Measurements from ENCODE around the gene HCAR2.
A peak's percentile ranks its signal among the peaks of the same experiment; 100 is the strongest.
"Not testable (repeated sequence)": the region's sequence is repeated elsewhere in the genome, so short reads cannot be mapped to it uniquely, and the experiment has no call there.

The HCAR2 gene

GRCh38 chr12:122702890-122703611 is at the start of gene HCAR2:
HCAR2 (minus strand) TSS chr12:122703357; CDS start chr12:122703283, 74 bp downstream.
- DNase-seq: not testable (repeated sequence)

- DNase-seq: peak; percentile 92
Measured at GRCh38 chr12:122752464-122753318, 49.5 kb upstream of the HCAR2 start, which contains the start of gene DENR. DENR (plus strand) TSS chr12:122752824; CDS start chr12:122753702, 878 bp downstream.

- DNase-seq: not testable (repeated sequence)
Measured at GRCh38 chr12:122750781-122751515, 47.8 kb upstream of the HCAR2 start.

- no peak for DNase-seq
Measured at GRCh38 chr12:122749569-122750332, 46.6 kb upstream of the HCAR2 start.

GRCh38 chr12:122747224-122748135 is 44.3 kb upstream of the HCAR2 start:
- DNase-seq: no peak

GRCh38 chr12:122743895-122744525 is 40.9 kb upstream of the HCAR2 start:
- no peak for DNase-seq

GRCh38 chr12:122740351-122740750 is 37.2 kb upstream of the HCAR2 start:
- DNase-seq: no peak

- DNase-seq: no peak
Measured at GRCh38 chr12:122738571-122738970, 35.4 kb upstream of the HCAR2 start.

- no peak for DNase-seq
Measured at GRCh38 chr12:122732611-122733010, 29.5 kb upstream of the HCAR2 start.

GRCh38 chr12:122732170-122732569 is 29.0 kb upstream of the HCAR2 start:
- no peak for DNase-seq

GRCh38 chr12:122730215-122731014 is 27.3 kb upstream of the HCAR2 start, which contains the start of gene HCAR1:
HCAR1 (minus strand) TSS chr12:122730844; CDS start chr12:122730339, 505 bp downstream.
- no peak for DNase-seq

GRCh38 chr12:122729583-122730214 is 26.5 kb upstream of the HCAR2 start:
- DNase-seq: no peak

GRCh38 chr12:122726080-122726558 is 23.0 kb upstream of the HCAR2 start:
- DNase-seq: no peak

GRCh38 chr12:122725452-122726079 is 22.4 kb upstream of the HCAR2 start:
- no peak for DNase-seq

- DNase-seq: no peak
Measured at GRCh38 chr12:122724641-122725243, 21.6 kb upstream of the HCAR2 start.

GRCh38 chr12:122722387-122722786 is 19.2 kb upstream of the HCAR2 start:
- no peak for DNase-seq

GRCh38 chr12:122721057-122721545 is 17.9 kb upstream of the HCAR2 start:
- no peak for DNase-seq

GRCh38 chr12:122716658-122717057 is 13.5 kb upstream of the HCAR2 start, which contains the start of gene HCAR3:
HCAR3 (minus strand) TSS chr12:122716811; CDS start chr12:122716737, 74 bp downstream.
- not testable (repeated sequence) for DNase-seq
